ENCODE data around the gene KRTAP5-2.

Gene KRTAP5-2

DNA sequence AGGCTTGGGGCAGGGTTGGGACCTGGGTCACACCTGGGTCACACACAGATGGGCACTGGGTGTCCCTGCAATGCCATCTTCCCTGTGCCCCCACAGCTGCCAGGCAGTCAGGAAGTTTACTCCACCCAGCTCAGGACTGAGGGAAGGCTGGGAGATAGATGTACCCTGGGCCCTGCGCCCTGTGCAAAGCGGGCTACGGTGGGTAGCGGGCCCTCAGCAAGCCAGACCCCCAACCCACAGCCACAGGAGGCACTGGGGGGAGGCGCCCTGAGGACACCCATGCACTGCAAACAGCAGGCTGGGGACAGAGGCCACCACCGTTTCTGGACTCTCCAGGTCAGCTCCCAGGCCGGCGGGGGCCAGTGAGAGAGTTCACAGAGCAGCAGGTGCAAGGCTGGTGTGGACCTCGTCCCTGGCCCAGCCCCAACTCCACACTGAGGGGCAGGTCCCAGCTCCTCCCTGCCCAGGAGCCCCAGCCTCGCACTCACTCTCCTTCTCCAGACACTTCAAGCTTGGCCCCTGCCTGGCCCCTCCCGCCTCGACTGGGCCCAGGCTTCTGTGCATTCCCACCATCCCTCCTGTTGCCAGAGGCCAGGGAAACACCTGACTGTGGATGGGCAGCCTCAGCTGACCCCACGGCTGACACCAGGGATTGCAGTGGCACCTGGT lies 30.9 kb downstream of the KRTAP5-2 start:
- DNase-seq (ENCODE audit: low read depth): no peak

- DNase-seq (ENCODE audit: low read depth): no peak
Observed at GRCh38 chr11:1566381-1567051, 31.6 kb downstream of the KRTAP5-2 start.

DNA sequence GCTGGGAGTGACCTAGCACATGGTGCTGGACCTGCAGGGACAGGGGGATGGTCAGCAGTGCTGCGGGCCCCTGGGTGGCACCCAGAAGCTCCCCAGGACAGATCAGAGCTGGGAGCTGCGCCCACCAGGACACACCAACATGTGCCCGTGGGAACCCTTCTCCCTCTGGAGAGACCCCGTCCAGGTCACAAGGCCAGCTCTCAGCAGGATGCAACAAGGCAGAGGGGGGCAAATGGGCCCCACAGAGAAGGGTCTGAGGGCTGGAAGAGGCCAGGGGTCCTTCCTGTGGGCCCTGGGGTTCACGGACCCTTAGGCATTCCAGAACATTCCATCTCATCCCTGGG lies 32.2 kb downstream of the KRTAP5-2 start:
- DNase-seq (ENCODE audit: low read depth): no peak

DNA sequence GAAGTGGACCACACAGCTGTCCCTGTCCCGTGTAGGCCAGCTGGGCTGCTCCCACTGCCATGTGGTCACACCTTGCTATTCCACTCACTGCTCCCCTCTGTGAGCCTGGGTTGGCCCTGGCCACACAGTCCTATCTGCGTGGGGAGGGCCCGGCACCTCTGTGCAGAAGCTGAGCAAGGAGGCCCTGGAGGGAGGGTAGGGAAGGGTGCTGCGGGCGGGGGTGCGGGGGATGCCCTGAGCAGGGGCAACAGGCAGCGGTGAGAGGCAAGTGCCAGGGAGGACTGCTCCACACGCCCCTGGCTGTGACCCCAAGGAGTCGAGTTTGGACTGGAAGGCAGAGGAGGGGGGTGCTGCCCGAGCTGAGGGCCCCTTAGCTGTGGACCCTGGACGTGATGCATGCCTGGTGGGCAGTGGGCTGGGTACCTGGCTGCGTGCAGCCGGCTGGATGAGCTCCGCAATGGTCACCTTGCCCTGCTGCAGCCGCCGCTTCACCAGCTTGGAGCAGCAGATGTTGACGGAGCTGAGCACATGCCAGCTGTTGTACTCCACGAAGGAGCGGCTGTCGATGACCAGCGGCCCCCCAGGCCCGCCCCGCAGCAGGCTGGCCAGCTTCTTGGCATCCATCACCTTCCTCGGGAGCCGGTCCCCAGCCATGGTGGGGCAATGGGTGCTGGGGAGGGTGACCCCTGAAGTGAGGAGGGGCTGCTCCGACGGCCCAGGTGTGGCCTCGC lies 32.8 kb downstream of the KRTAP5-2 start:
- DNase-seq (ENCODE audit: low read depth): no peak

GRCh38 chr11:1564535-1565172 lies 33.4 kb downstream of the KRTAP5-2 start:
- DNase-seq (ENCODE audit: low read depth): no peak

GRCh38 chr11:1563697-1564534 lies 34.2 kb downstream of the KRTAP5-2 start:
- DNase-seq (ENCODE audit: low read depth): no peak

DNA sequence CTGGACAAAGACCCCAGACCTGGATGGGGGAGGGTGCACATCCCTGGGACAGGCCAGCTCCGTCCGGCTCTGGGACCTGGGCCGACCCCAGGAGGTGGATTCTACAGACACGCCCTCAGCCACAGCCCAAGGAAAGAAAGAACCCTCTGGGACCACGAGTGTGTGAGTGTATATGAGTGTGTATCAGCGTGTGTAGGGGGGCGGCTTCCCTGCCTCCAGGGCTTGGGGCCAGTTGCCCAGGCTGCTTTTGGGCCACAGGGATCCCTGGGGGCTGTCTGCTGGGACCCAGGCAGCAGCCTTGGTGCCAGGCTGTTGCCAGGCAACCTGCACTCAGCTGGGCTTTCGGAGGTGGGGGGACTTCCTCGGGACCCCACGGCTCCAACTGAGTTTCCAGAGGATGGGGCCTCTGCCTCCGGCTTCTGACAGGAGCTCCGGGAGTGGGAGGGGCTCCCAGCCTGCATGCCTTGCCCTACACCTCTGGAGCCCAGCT lies 34.9 kb downstream of the KRTAP5-2 start:
- DNase-seq (ENCODE audit: low read depth): no peak

DNA sequence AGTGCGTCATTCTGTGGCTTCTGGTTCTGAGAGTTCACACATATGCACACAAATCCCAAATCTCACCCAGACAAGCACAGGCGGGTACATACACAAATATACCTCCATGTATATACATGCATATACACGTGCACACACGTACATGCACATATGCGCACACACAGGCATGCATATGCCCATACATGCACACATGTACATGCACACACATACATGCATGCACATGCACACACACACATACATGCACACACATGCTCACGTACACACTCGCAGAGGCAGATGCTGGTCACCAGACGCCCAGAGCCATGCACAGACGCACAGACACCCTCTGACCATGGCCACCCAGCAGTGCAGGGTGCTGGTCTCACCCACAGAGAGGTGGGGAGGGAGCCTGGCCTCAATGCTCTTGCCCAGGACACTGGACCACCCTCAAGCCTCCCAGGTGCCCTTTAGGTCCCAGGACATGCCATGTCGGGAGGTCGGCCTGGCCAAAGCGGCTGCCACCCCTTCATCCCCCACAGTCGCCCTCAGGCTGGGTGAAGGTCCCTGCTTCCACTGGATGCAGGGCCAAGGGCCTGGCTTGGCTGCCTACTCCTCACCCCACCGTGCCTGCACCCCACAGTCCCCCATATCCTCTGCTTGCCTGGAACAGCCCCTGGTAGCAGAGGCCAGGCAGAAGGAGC lies 35.5 kb downstream of the KRTAP5-2 start:
- no peak for DNase-seq (ENCODE audit: low read depth)

DNA sequence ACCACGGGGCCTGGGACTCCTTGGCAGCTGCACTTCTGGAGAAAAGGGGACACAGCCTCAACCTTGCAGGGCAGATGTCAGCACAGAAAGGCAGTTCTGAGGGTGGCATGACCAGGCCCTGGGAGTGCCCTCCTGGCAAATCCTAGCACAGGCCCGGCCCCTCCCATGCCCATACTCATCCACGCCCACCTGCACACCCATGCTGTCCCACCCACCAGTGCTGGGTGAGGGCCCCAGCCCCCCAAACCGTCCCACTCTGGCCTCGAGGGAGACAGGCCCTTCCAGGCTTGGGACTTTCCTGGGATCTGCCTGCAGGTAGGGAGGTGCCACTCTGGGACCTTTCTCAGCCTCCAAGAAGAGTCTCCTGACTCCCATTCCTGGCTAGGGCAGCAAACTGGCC lies 36.1 kb downstream of the KRTAP5-2 start:
- no peak for DNase-seq (ENCODE audit: low read depth)

DNA sequence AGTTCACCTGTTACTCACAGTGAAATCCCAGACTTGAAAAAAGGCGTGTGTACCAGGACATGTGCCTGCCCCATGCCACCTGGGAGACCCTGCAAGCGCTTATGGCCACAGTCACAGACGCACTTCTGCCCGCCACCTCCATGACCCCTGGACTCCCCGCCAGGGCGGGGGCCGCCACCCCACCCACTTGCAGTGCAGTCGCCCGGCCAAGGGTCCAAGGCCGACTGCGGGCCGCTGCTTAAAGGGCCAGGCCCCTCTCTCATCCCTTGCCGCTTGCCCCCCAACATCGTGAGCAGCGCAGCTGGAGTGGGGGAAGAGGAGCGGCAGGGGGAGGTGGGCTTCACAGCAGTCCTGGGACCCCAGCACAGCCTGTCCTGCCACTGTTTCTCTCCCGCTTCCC lies 36.8 kb downstream of the KRTAP5-2 start:
- no peak for DNase-seq (ENCODE audit: low read depth)

DNA sequence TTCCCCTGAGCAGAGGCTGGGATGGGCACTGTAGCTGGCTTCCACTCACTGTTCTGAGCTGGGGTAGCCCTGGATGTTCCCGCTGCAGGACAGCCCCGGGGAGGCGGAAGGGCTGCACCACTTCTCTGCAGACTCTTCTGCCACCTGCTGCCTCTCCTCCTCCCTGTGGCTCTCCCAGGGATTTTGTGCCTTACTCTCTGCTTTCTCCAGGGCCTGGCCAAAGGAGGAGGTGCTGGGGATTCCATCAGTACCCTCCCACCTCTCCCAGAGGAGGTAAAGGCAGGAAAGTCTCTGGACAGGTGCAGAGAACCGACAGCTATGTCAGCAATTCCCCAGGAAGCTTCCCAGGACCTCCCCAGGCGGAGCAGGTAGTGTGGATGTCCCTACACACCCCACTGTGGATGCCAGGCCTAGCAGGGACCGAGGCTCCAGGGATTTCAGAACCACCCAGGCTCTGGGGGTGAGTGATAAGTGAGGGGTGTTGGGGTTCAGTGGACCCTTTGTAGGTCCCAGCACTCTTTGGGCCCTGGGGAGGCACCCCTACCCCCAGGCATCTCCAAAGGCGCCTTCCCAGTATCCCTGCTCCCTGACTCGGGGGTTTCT lies 37.3 kb downstream of the KRTAP5-2 start:
- DNase-seq (ENCODE audit: low read depth): no peak

GRCh38 chr11:1560002-1560648 lies 38.0 kb downstream of the KRTAP5-2 start:
- no peak for DNase-seq (ENCODE audit: low read depth)

- DNase-seq (ENCODE audit: low read depth): no peak
Observed at GRCh38 chr11:1559111-1559951, 38.8 kb downstream of the KRTAP5-2 start.

DNA sequence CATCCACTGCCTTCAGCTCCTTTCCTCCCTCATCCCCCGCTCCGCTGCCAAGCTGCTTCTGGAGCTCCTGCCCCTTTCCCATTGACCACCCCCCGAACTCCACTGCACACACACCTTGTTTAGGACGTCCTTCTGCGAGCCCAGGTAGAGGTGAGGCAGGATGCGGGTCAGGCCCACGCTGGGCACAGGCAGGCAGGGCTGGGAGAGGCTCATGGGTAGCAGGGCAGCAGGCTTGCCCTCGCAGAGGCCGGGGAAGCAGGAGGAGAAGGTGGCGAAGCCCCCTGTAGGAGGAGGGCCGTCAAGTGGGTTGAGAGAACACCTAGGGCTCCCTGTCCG lies 39.4 kb downstream of the KRTAP5-2 start:
- no peak for DNase-seq (ENCODE audit: low read depth)

- no peak for DNase-seq (ENCODE audit: low read depth)
Observed at GRCh38 chr11:1557904-1558774, 40.0 kb downstream of the KRTAP5-2 start.

GRCh38 chr11:1557051-1557884 lies 40.8 kb downstream of the KRTAP5-2 start:
- no peak for DNase-seq (ENCODE audit: low read depth)

DNA sequence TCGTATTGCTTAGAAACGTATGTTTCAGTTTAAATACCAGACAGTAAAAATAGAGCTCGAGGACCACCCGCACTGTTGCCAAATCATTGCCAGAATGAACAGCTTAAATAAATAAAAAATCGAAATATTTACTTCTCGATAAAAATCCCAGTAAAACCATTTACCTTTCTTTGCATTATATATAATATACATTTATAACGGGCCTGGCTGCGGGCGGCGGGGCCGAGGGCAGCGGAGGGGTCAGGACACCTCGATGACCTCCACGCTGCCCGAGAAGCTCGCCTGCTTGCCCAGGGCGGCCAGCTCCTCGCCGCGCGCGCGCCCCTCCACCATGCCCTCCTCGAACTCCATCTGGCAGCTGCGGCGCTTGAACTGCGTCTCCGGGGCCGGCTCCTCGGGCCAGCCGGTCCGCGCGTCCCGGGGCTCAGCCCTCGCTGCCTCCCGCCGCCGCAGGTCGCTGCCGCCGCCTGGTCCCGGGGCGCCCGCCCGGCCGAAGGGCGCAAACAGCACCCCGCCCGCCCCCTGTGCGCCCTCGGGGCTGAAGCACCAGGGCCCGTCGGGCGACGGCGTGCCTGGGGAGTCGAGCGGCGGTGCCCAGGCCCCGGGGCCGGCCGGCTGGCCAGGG lies 41.7 kb downstream of the KRTAP5-2 start:
- DNase-seq (ENCODE audit: low read depth): no peak

Data from stimulated activated CD8-positive, alpha-beta memory T cell treated with anti-CD3 and anti-CD28 coated beads, Interleukin-7, amount 100 ng/mL, for 24 hours (primary cell).